ENCODE data around the gene ZNF664. TPM values are rescaled to one million over a fixed set of nuclear protein-coding genes. Genes with fewer than 3 reads are reported as not detected.

ZNF664 gene
- total and polyA plus RNA-seq, 9 of the 15 experiments (the other 6 are each of a cell fraction or from before 2014, with no cell fraction given), result 3.3 to 101 (median 63.6) TPM

DNA sequence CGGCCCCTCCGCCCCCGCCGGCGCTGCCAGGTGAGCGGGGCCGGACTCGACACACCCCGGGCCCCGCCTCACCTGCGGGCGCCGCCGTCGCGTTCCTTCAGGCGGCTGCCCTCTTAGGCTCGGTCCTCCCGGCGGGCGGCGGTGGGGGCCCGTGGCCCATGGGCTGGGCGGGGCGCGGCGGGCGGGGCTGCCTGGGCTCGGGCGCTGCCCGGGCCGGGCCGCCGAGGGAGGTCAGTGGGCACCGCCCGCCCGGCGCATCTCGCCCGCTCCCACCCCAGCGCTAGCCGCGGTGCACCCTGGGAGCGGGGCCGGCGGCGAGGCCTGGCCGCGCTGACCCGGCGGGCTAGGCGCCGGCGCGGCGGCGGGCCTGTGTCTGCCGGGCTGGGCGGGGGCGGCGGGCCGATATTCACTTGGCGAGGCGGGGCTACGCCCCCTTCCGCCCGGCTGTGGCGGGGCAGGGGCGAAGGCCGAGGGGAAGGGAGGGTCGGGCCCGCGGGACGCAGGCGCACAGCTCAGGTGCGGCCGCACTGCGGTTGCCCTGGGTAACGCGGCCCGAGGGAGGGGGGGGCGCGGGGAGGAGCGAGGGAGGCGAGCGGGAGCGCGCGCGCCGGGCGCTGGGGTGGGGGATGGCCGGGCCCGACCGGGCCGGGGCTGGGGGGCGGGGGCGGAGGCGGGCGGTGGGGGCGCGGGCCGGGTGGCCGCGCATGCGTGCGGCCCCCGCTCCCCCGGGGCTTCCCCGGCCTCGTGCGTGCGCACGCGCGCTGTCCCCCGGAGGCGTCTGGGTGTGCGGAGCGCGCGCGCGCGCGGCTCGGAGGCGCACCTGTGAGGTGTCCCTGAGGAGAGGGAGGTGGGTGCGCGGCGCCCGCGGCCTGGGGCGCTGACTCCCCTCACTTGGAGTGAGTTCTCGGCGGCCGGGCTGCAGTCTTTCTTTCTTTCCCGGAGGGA, at the start of gene ZNF664, which contains the start of gene CCDC92 (continued):
- TF ChIP-seq POLR2B (IDR thresholded peaks at IDR 0.05; ENCODE audit: low read depth, partially characterized antibody) (peak; percentile 31), PHTF2 (CRISPR knock-in tag; IDR thresholded peaks at IDR 0.05) (no peak), PTTG1 (tag; IDR thresholded peaks at IDR 0.05; ENCODE audit: low read depth) (no peak), RUNX1 (IDR thresholded peaks at IDR 0.05; ENCODE audit: low read depth) (no peak), RFX5 (IDR thresholded peaks at IDR 0.05; ENCODE audit: low read depth, low read length) (no peak), FOXM1 (IDR thresholded peaks at IDR 0.05; ENCODE audit: low read depth) (no peak), FOXM1 (CRISPR knock-in tag; IDR thresholded peaks at IDR 0.05; ENCODE audit: low read depth) (no peak), SMAD4 (CRISPR knock-in tag; conservative IDR thresholded peaks at IDR 0.05) (peak; percentile 98), ZNF224 (CRISPR knock-in tag; IDR thresholded peaks at IDR 0.05) (no peak), ZBTB8A (IDR thresholded peaks at IDR 0.05; ENCODE audit: partially characterized antibody) (no peak), HNRNPLL (IDR thresholded peaks at IDR 0.05; ENCODE audit: low read depth, low read length, poor library complexity, severe bottlenecking) (peak; percentile 24), ZFX (CRISPR knock-in tag; IDR thresholded peaks at IDR 0.05) (peak; percentile 15; the same call in 1 of the 2 replicates), CHCHD3 (CRISPR knock-in tag; IDR thresholded peaks at IDR 0.05) (no peak), ZNF445 (CRISPR knock-in tag; IDR thresholded peaks at IDR 0.05; ENCODE audit: low read depth) (no peak), RAD51 (IDR thresholded peaks at IDR 0.05; ENCODE audit: borderline replicate concordance, low read depth) (no peak)
- TF ChIP-seq, protein P1, sequence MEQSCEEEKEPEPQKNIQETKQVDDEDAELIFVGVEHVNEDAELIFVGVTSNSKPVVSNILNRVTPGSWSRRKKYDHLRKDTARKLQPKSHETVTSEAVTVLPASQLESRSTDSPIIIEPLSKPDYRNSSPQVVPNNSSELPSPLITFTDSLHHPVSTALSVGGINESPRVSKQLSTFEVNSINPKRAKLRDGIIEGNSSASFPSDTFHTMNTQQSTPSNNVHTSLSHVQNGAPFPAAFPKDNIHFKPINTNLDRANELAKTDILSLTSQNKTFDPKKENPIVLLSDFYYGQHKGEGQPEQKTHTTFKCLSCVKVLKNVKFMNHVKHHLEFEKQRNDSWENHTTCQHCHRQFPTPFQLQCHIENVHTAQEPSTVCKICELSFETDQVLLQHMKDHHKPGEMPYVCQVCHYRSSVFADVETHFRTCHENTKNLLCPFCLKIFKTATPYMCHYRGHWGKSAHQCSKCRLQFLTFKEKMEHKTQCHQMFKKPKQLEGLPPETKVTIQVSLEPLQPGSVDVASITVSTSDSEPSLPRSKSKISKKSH (CRISPR knock-in tag; IDR thresholded peaks at IDR 0.05), result no peak
- TF ChIP-seq, protein P2, sequence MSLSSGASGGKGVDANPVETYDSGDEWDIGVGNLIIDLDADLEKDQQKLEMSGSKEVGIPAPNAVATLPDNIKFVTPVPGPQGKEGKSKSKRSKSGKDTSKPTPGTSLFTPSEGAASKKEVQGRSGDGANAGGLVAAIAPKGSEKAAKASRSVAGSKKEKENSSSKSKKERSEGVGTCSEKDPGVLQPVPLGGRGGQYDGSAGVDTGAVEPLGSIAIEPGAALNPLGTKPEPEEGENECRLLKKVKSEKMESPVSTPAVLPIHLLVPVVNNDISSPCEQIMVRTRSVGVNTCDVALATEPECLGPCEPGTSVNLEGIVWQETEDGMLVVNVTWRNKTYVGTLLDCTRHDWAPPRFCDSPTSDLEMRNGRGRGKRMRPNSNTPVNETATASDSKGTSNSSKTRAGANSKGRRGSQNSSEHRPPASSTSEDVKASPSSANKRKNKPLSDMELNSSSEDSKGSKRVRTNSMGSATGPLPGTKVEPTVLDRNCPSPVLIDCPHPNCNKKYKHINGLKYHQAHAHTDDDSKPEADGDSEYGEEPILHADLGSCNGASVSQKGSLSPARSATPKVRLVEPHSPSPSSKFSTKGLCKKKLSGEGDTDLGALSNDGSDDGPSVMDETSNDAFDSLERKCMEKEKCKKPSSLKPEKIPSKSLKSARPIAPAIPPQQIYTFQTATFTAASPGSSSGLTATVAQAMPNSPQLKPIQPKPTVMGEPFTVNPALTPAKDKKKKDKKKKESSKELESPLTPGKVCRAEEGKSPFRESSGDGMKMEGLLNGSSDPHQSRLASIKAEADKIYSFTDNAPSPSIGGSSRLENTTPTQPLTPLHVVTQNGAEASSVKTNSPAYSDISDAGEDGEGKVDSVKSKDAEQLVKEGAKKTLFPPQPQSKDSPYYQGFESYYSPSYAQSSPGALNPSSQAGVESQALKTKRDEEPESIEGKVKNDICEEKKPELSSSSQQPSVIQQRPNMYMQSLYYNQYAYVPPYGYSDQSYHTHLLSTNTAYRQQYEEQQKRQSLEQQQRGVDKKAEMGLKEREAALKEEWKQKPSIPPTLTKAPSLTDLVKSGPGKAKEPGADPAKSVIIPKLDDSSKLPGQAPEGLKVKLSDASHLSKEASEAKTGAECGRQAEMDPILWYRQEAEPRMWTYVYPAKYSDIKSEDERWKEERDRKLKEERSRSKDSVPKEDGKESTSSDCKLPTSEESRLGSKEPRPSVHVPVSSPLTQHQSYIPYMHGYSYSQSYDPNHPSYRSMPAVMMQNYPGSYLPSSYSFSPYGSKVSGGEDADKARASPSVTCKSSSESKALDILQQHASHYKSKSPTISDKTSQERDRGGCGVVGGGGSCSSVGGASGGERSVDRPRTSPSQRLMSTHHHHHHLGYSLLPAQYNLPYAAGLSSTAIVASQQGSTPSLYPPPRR (CRISPR knock-in tag; IDR thresholded peaks at IDR 0.05; ENCODE audit: borderline replicate concordance), result no peak
- TF ChIP-seq, protein P3, sequence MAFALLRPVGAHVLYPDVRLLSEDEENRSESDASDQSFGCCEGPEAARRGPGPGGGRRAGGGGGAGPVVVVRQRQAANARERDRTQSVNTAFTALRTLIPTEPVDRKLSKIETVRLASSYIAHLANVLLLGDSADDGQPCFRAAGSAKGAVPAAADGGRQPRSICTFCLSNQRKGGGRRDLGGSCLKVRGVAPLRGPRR (CRISPR knock-in tag; IDR thresholded peaks at IDR 0.05), result no peak
- TF ChIP-seq, protein P4, sequence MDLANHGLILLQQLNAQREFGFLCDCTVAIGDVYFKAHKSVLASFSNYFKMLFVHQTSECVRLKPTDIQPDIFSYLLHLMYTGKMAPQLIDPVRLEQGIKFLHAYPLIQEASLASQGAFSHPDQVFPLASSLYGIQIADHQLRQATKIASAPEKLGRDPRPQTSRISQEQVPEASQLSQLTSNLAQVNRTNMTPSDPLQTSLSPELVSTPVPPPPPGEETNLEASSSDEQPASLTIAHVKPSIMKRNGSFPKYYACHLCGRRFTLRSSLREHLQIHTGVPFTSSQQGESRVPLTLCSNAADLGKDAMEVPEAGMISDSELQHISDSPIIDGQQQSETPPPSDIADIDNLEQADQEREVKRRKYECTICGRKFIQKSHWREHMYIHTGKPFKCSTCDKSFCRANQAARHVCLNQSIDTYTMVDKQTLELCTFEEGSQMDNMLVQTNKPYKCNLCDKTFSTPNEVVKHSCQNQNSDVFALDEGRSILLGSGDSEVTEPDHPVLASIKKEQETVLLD (IDR thresholded peaks at IDR 0.05), result no peak
